ENCODE results near the gene LRRC59. TPM values are rescaled to one million over a fixed set of nuclear protein-coding genes. Genes with fewer than 3 reads are reported as not detected.
A peak's percentile ranks its signal among the peaks of the same experiment; 100 is the strongest.
"Not testable (repeated sequence)": the region's sequence is repeated elsewhere in the genome, so short reads cannot be mapped to it uniquely, and the experiment has no call there.

The LRRC59 gene
- total and polyA plus RNA-seq, 5 experiments from 2014 or later = 12.8 to 27.7 (median 14.1) TPM

DNA sequence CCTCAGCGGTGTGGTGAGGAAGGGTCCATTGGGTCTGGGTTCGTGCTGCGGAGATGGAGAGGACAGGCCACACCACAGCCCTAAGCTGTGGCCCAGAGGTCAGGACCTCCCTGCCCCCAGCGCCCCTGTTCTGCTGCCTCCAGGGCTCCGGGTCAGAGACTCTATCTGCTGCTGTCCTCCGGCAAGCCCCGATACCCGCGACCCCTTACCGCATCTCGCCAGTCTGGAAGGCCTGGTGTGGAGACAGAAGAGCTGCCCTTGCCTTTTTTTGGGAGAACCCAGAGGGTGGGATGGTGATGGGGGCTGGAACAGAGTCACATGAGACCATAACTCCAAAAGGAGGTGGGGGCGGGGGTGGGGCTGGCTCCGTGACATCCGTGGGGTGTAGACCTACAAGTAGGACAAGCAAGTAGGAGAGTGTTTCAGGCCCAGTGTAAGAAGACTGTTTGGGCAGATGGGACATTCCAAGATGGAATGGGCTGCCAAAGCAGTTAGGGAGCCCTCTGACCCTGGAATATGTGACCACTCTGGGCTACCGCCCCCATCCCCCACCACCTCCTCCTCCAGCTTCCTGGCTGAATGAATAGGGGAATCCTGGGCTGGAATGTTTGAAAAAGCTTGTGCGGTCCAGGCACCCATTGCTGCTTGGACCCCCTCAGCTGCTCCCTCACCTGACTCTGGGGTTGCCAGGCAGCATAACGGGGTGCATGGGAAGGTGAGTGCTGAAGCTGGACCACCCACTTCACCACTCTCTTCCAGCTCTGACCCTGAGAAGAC is 50.0 kb downstream of the LRRC59 start:
- POLR2A ChIA-PET = interaction anchor here (0.6 to 2.2 kb wide), 8 partner anchors 8 to 505 kb away, joined by 3 to 16 read pairs (median 6); partner anchors contain the start of genes EME1, LRRC59 and MRPL27
- H3K27me3 Mint-ChIP-seq = no peaks in the 10 kb centered on the region
- peak overlapping the region; percentile 81 to 95 (median 87) for H3K4me3 Mint-ChIP-seq
- no peaks in the 10 kb centered on the region for H3K9me3 Mint-ChIP-seq
- peak overlapping the region; percentile 65 to 94 (median 84) for H3K27ac Mint-ChIP-seq
- H3K36me3 Mint-ChIP-seq = no peaks in the 10 kb centered on the region
- ATAC-seq (no peak), DNase-seq (peak in 1 of 10 donors; percentile 16)
- peaks cover 33 to 54% (median 40%) of the 10 kb centered on the region in 4 donors for H3K4me1 Mint-ChIP-seq

- POLR2A ChIA-PET = interaction anchor here (0.5 to 2.2 kb wide), 14 partner anchors 9 to 985 kb away, joined by 3 to 16 read pairs (median 4); partner anchors contain the start of genes EME1, LRRC59, MRPL27 and PDK2
- Mint-ChIP-seq H3K36me3 (no peaks in the 10 kb centered on the region), H3K4me1 (peaks cover 27 to 46% (median 40%) of the 10 kb centered on the region in 4 donors), H3K27ac (peak overlapping the region; percentile 65 to 94 (median 84)), H3K9me3 (no peaks in the 10 kb centered on the region), H3K4me3 (peak overlapping the region; percentile 81 to 95 (median 87)), H3K27me3 (no peaks in the 10 kb centered on the region)
- peak in 3 of 10 donors; percentile 26 to 76 (median 43) for DNase-seq
- ATAC-seq = peak; percentile 73 to 78
Observed at GRCh38 chr17:50346313-50347116, 50.8 kb downstream of the LRRC59 start.

GRCh38 chr17:50345432-50346312 is 51.7 kb downstream of the LRRC59 start, which contains the start of gene XYLT2:
Gene XYLT2 (plus strand): TSS chr17:50346126. CDS start chr17:50346141, 15 bp downstream.
- POLR2A ChIA-PET = interaction anchor here (0.5 to 2.2 kb wide), 16 partner anchors 10 to 1447 kb away, joined by 3 to 16 read pairs (median 4); partner anchors contain the start of genes EME1, LRRC59, MRPL27 and PDK2
- peak within 1 kb of the TSS; percentile 65 to 95 (median 92) for H3K27ac Mint-ChIP-seq

DNA sequence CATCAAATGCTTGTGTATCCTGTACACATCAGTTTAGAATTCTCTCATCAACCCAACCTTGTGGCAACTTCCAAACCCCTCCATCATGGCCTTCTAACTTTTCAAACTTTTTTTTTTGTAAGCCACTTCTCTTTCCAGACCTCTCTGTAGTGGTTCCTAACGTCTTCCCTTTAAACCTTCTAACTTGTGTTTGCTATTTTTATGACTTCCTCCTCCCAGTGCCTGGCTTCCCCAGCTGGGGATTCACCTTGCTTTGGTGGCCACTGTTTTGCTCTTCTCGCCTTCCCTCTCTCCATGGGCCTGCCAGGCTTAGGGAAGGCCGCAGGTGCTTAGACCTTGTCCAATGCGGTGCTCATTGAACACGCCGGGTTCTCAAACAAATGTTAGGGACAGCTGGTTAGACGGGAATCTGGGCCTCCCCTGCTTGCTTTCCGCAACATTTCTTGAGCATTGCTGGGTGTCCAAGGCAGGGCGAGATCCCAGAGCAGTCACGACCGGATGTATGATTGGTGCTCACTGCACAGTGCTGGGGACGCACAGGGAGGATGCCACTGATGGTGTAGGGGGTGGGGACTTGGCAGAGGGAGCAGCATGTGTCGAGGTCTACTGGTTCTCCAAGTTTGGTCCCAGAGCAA is 52.5 kb downstream of the LRRC59 start:
- Mint-ChIP-seq H3K36me3 (no peaks in the 10 kb centered on the region), H3K4me3 (peak overlapping the region; percentile 67 to 89 (median 77)), H3K4me1 (peaks cover 21 to 38% (median 35%) of the 10 kb centered on the region in 4 donors), H3K27me3 (no peaks in the 10 kb centered on the region), H3K27ac (peak overlapping the region; percentile 38 to 88 (median 81)), H3K9me3 (no peaks in the 10 kb centered on the region)
- POLR2A ChIA-PET = interaction anchor here (0.6 to 2.2 kb wide), 7 partner anchors 9 to 930 kb away, joined by 3 to 15 read pairs (median 5); partner anchors contain the start of genes EME1, MRPL27, PDK2 and PHB1
- DNase-seq = no peak
- ATAC-seq = no peak

More at GRCh38 chr17:50345432-50346312, 51.7 kb downstream of the LRRC59 start, which contains the start of gene XYLT2:
- ATAC-seq (peak; percentile 88), DNase-seq (peak; percentile 85 to 99 (median 92))
- Mint-ChIP-seq H3K4me3 (peak within 1 kb of the TSS; percentile 86 to 95 (median 88)), H3K36me3 (no peaks in the 10 kb centered on the region), H3K27me3 (no peaks in the 10 kb centered on the region), H3K4me1 (peaks cover 22 to 41% (median 37%) of the 10 kb centered on the region in 4 donors), H3K9me3 (no peaks in the 10 kb centered on the region)

DNA sequence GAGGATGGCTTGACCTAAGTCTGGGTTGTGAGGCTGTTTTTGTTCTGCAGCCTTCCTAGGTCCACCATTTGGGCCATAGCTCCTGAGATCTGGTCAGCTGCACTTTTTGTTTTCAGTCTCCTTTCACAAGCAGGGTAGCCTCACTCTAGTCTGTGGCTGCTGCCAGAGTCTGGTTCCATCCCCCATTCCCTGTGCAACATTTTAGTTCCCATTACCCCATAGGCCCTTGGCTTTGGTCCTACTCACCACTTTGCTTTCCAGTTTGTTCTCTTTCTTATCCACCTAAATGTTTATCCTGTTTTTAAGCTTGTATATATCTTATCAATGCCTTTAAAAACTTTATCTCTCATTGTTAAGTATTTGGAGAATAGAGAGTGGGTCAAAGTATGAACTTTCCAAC is 57.9 kb downstream of the LRRC59 start:
- H3K27me3 Mint-ChIP-seq = no peaks in the 10 kb centered on the region
- ATAC-seq (no peak), DNase-seq (no peak)
- peaks cover 0 to 16% (median 10%) of the 10 kb centered on the region in 9 donors for H3K9me3 Mint-ChIP-seq
- H3K4me1 Mint-ChIP-seq = peaks cover 0 to under 1% (median 0%) of the 10 kb centered on the region in 4 donors
- no peak overlapping the region for H3K4me3 Mint-ChIP-seq
- peaks cover 0 to 11% (median 9%) of the 10 kb centered on the region in 3 donors for H3K36me3 Mint-ChIP-seq
- no peak overlapping the region for H3K27ac Mint-ChIP-seq
- POLR2A ChIA-PET = interaction anchor here (0.6 kb wide), 1 partner anchor 45 kb away, joined by 3 read pairs; no protein-coding TSS in a partner anchor

GRCh38 chr17:50338645-50339044 is 58.7 kb downstream of the LRRC59 start:
- H3K4me1 Mint-ChIP-seq = peaks cover 2 to 4% (median 3%) of the 10 kb centered on the region in 4 donors
- no peak overlapping the region for H3K4me3 Mint-ChIP-seq
- peaks cover 0 to 16% (median 10%) of the 10 kb centered on the region in 9 donors for H3K9me3 Mint-ChIP-seq
- ATAC-seq (no peak), DNase-seq (no peak)
- POLR2A ChIA-PET = no interaction called here
- H3K27me3 Mint-ChIP-seq = no peaks in the 10 kb centered on the region
- no peak overlapping the region for H3K27ac Mint-ChIP-seq
- H3K36me3 Mint-ChIP-seq = peaks cover 0 to 11% (median 9%) of the 10 kb centered on the region in 3 donors

GRCh38 chr17:50337956-50338355 is 59.4 kb downstream of the LRRC59 start:
- Mint-ChIP-seq H3K36me3 (peaks cover 0 to 11% (median 9%) of the 10 kb centered on the region in 3 donors), H3K4me1 (peaks cover 4 to 7% (median 7%) of the 10 kb centered on the region in 4 donors), H3K27me3 (no peaks in the 10 kb centered on the region), H3K27ac (no peak overlapping the region), H3K9me3 (peaks cover 0 to 16% (median 10%) of the 10 kb centered on the region in 9 donors), H3K4me3 (no peak overlapping the region)
- POLR2A ChIA-PET = no interaction called here
- DNase-seq (no peak), ATAC-seq (no peak)

GRCh38 chr17:50333291-50334057 is 63.8 kb downstream of the LRRC59 start:
- not testable (repeated sequence) for H3K27me3 Mint-ChIP-seq, H3K4me1 Mint-ChIP-seq, H3K9me3 Mint-ChIP-seq, DNase-seq, H3K36me3 Mint-ChIP-seq, ATAC-seq
- H3K4me3 Mint-ChIP-seq = peak overlapping the region in 9 of 10 donors; percentile 19 to 73 (median 53)
- POLR2A ChIA-PET = interaction anchor here (0.7 kb wide), 3 partner anchors 11 to 79 kb away, joined by 3 to 6 read pairs (median 3); no protein-coding TSS in a partner anchor
- peak overlapping the region in 1 of 10 donors; percentile 55 for H3K27ac Mint-ChIP-seq

DNA sequence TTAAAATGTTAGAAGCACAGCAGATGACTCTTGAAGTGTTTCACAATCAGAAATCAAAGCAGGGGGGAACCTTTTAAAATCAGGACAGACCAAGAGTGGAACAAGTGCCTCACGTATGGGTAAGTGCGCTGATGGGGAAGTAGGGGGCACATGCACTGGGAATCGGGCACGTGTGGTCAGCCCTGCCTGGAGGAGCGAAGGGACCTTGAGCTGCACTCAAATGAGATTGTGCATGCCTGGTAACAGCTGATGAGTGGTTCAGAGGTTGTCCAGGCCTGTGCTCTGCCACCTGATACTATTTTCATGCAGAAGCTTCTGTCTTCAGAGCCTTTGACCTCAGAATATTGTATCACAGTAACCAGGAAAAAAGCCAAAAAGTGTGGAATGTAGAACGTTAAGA is 65.1 kb downstream of the LRRC59 start:
- no peaks in the 10 kb centered on the region for H3K36me3 Mint-ChIP-seq
- no peak overlapping the region for H3K27ac Mint-ChIP-seq
- peaks cover 4 to 9% (median 8%) of the 10 kb centered on the region in 4 donors for H3K4me1 Mint-ChIP-seq
- DNase-seq (no peak), ATAC-seq (no peak)
- no peaks in the 10 kb centered on the region for H3K9me3 Mint-ChIP-seq
- H3K27me3 Mint-ChIP-seq = peaks cover 0 to 5% (median 1%) of the 10 kb centered on the region in 5 donors
- H3K4me3 Mint-ChIP-seq = peak overlapping the region in 1 of 10 donors; percentile 54
- POLR2A ChIA-PET = no interaction called here
